NCI-H1417 (cell line): ENCODE results near the gene KPNA4.
A peak's percentile ranks its signal among the peaks of the same experiment; 100 is the strongest.
"Not testable (repeated sequence)": the region's sequence is repeated elsewhere in the genome, so short reads cannot be mapped to it uniquely, and the experiment has no call there.

Experiments
- DNase-seq, 3 experiments: peaks; one replicate each; lab custom pipeline; 2025; lab: John Stamatoyannopoulos, UW

The KPNA4 gene

GRCh38 chr3:160565442-160566403 is at the start of gene KPNA4:
Gene KPNA4, minus strand, starts transcription at chr3:160565571. Its CDS starts 289 bp downstream, at chr3:160565282.
- DNase-seq: peak; percentile 96 to 100 (median 99)

GRCh38 chr3:160613661-160614060 is 48.3 kb upstream of the KPNA4 start:
- no peak for DNase-seq

- DNase-seq: no peak
Measured at GRCh38 chr3:160612386-160613075, 47.2 kb upstream of the KPNA4 start.

GRCh38 chr3:160611141-160611540 is 45.8 kb upstream of the KPNA4 start:
- DNase-seq: no peak

GRCh38 chr3:160608870-160609269 is 43.5 kb upstream of the KPNA4 start:
- peak in 1 of 3 experiments; percentile 49 for DNase-seq

GRCh38 chr3:160607826-160608225 is 42.5 kb upstream of the KPNA4 start:
- DNase-seq: no peak

- no peak for DNase-seq
Measured at GRCh38 chr3:160605315-160605714, 39.9 kb upstream of the KPNA4 start.

- DNase-seq: not testable (repeated sequence)
Measured at GRCh38 chr3:160603845-160604244, 38.5 kb upstream of the KPNA4 start.

GRCh38 chr3:160602259-160602658 is 36.9 kb upstream of the KPNA4 start:
- no peak for DNase-seq

- no peak for DNase-seq
Measured at GRCh38 chr3:160601288-160601687, 35.9 kb upstream of the KPNA4 start.

GRCh38 chr3:160598865-160599264 is 33.5 kb upstream of the KPNA4 start:
- DNase-seq: no peak

GRCh38 chr3:160588023-160588422 is 22.7 kb upstream of the KPNA4 start:
- no peak for DNase-seq

- no peak for DNase-seq
Measured at GRCh38 chr3:160587105-160587504, 21.7 kb upstream of the KPNA4 start.

- no peak for DNase-seq
Measured at GRCh38 chr3:160586679-160587078, 21.3 kb upstream of the KPNA4 start.

- no peak for DNase-seq
Measured at GRCh38 chr3:160583451-160583850, 18.1 kb upstream of the KPNA4 start.

GRCh38 chr3:160580938-160581337 is 15.6 kb upstream of the KPNA4 start:
- no peak for DNase-seq

GRCh38 chr3:160577556-160578195 is 12.3 kb upstream of the KPNA4 start:
- peak in 2 of 3 experiments; percentile 4 to 45 for DNase-seq

- no peak for DNase-seq
Measured at GRCh38 chr3:160577093-160577492, 11.7 kb upstream of the KPNA4 start.

- no peak for DNase-seq
Measured at GRCh38 chr3:160576621-160577020, 11.2 kb upstream of the KPNA4 start.

GRCh38 chr3:160575589-160575988 is 10.2 kb upstream of the KPNA4 start:
- no peak for DNase-seq

- DNase-seq: no peak
Measured at GRCh38 chr3:160574636-160575035, 9.3 kb upstream of the KPNA4 start.

GRCh38 chr3:160573955-160574525 is 8.7 kb upstream of the KPNA4 start:
- DNase-seq: not testable (repeated sequence)
